ENCODE results near the gene RALGPS1. TPM values are rescaled to one million over a fixed set of nuclear protein-coding genes. Genes with fewer than 3 reads are reported as not detected.

Gene RALGPS1
- total and polyA plus RNA-seq, 2 donors (not counting 1 experiment from before 2014, with no cell fraction given) = 19.7 to 39.9 TPM

DNA sequence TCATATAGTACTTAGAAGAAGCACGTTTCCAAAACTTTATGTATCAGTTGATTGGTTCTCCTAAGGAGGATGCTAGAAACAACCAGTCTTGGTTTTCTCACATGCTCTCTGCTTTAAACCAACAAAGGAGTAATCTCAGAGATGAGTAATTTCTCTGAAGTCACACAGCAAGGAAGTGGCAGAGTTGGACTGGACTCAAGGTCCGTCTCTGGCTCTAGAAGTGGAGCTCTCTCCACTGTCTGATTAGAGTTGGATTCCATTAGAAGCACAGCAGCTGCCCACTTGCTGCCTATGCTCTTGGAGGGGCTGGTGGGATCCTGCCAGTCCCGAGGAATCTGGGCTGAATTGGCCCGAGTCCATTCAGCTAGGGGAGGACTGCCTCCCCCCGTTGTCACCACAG, 21.0 kb downstream of the RALGPS1 start:
- CTCF ChIA-PET = interaction anchor here (1.4 to 1.7 kb wide), 2 partner anchors 264 to 651 kb away, joined by 3 to 4 read pairs; no protein-coding TSS in a partner anchor
- no peaks in the 10 kb centered on the region for H3K9me3 Mint-ChIP-seq (ENCODE audit: insufficient read depth)
- H4K20me1 ChIP-seq (ENCODE audit: control insufficient read depth, insufficient read depth, low read length, poor library complexity, severe bottlenecking) = peaks cover 9% of the 10 kb centered on the region
- no peaks in the 10 kb centered on the region for H3K9me3 ChIP-seq (ENCODE audit: control extremely low read depth in 1 of 3, control insufficient read depth in 2 of 3, insufficient read depth in 1 of 3, low read length in 2 of 3)
- no peak overlapping the region for H3K4me3 Mint-ChIP-seq
- H3K4me1 ChIP-seq (ENCODE audit: control insufficient read depth in 2 of 2, insufficient read depth in 2 of 2, low read length in 2 of 2) = no peaks in the 10 kb centered on the region
- peaks cover 0 to 3% of the 10 kb centered on the region in 2 experiments for H3K36me3 ChIP-seq (replicated peaks in 1 of 2; ENCODE audit: control extremely low read depth in 1 of 2, control insufficient read depth in 1 of 2, extremely low read depth in 1 of 2, insufficient read depth in 2 of 2, low read length in 1 of 2)
- no peak overlapping the region for H3K4me2 ChIP-seq (replicated peaks; ENCODE audit: low read depth, low read length, poor library complexity, severe bottlenecking)
- peaks cover 5% of the 10 kb centered on the region for H3K79me2 ChIP-seq (ENCODE audit: control insufficient read depth, insufficient read depth, low read length)
- WGBS (ENCODE audit: insufficient coverage) = 92% methylated on average over 4 of the region's 5 CpGs
- H3K27ac Mint-ChIP-seq = no peak overlapping the region
- H2AFZ ChIP-seq (ENCODE audit: insufficient read depth, low read depth, low read length, poor library complexity, severe bottlenecking) = no peak overlapping the region
- no peak for DNase-seq
- no peak overlapping the region for H3K27ac ChIP-seq (ENCODE audit: low read length in 2 of 2)
- intact Hi-C loops (cut with micrococcal nuclease) = no loop called here
- H3K27me3 Mint-ChIP-seq = no peaks in the 10 kb centered on the region
- H3K4me1 Mint-ChIP-seq = peaks cover 2% of the 10 kb centered on the region
- POLR2A ChIA-PET = no interaction called here
- TF ChIP-seq, protein P1, sequence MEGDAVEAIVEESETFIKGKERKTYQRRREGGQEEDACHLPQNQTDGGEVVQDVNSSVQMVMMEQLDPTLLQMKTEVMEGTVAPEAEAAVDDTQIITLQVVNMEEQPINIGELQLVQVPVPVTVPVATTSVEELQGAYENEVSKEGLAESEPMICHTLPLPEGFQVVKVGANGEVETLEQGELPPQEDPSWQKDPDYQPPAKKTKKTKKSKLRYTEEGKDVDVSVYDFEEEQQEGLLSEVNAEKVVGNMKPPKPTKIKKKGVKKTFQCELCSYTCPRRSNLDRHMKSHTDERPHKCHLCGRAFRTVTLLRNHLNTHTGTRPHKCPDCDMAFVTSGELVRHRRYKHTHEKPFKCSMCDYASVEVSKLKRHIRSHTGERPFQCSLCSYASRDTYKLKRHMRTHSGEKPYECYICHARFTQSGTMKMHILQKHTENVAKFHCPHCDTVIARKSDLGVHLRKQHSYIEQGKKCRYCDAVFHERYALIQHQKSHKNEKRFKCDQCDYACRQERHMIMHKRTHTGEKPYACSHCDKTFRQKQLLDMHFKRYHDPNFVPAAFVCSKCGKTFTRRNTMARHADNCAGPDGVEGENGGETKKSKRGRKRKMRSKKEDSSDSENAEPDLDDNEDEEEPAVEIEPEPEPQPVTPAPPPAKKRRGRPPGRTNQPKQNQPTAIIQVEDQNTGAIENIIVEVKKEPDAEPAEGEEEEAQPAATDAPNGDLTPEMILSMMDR (IDR thresholded peaks at IDR 0.05) = no peak
- TF ChIP-seq EZH2 (IDR thresholded peaks at IDR 0.05; ENCODE audit: borderline replicate concordance, insufficient read depth, low read depth, low read length, poor library complexity, severe bottlenecking) = no peak
- no peaks in the 10 kb centered on the region for H3K27me3 ChIP-seq (replicated peaks in 1 of 4; ENCODE audit: control extremely low read depth in 1 of 4, control insufficient read depth in 3 of 4, insufficient read depth in 4 of 4, low read length in 3 of 4)
- no peak overlapping the region for H3K9ac ChIP-seq (ENCODE audit: low read length)
- no peak overlapping the region for H3K4me3 ChIP-seq (ENCODE audit: control extremely low read depth in 1 of 5, extremely low read depth in 1 of 5, insufficient read depth in 1 of 5, low read depth in 2 of 5, low read length in 4 of 5)
- no peak for ATAC-seq (ENCODE audit: low read depth)

DNA sequence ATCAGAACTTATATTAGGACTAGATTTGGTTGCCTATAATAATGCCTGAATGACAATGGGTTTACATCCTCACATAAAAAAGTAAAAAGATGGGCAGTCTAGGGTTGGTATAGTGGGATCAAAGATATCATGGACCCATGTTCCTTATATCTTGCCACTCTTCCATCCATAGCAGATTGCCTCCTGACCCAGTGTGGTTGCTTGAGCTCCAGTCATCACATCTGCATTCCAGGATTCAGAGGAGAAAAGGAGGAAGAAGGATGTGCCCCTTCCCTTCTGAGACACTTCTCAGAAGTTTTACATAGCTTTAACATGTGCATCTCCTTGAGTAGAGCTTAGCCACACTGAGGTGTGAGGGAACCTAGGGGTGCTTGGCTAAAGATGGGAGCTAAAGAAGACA, 22.9 kb downstream of the RALGPS1 start:
- H3K27ac Mint-ChIP-seq = no peak overlapping the region
- ChIA-PET POLR2A (no interaction called here), CTCF (interaction anchor here (0.7 to 8.2 kb wide), 4 partner anchors 10 to 649 kb away, joined by 4 to 217 read pairs (median 4); no protein-coding TSS in a partner anchor)
- DNase-seq (no peak), ATAC-seq (ENCODE audit: low read depth) (no peak)
- Histone ChIP-seq H3K9me3 (ENCODE audit: control extremely low read depth in 1 of 3, control insufficient read depth in 2 of 3, insufficient read depth in 1 of 3, low read length in 2 of 3) (no peaks in the 10 kb centered on the region), H3K79me2 (ENCODE audit: control insufficient read depth, insufficient read depth, low read length) (peaks cover 2% of the 10 kb centered on the region), H3K4me2 (replicated peaks; ENCODE audit: low read depth, low read length, poor library complexity, severe bottlenecking) (no peak overlapping the region), H3K27ac (ENCODE audit: low read length in 2 of 2) (no peak overlapping the region), H3K27me3 (replicated peaks in 1 of 4; ENCODE audit: control extremely low read depth in 1 of 4, control insufficient read depth in 3 of 4, insufficient read depth in 4 of 4, low read length in 3 of 4) (no peaks in the 10 kb centered on the region), H3K4me3 (ENCODE audit: control extremely low read depth in 1 of 5, extremely low read depth in 1 of 5, insufficient read depth in 1 of 5, low read depth in 2 of 5, low read length in 4 of 5) (no peak overlapping the region), H3K9ac (ENCODE audit: low read length) (no peak overlapping the region), H3K36me3 (replicated peaks in 1 of 2; ENCODE audit: control extremely low read depth in 1 of 2, control insufficient read depth in 1 of 2, extremely low read depth in 1 of 2, insufficient read depth in 2 of 2, low read length in 1 of 2) (no peaks in the 10 kb centered on the region), H3K4me1 (ENCODE audit: control insufficient read depth in 2 of 2, insufficient read depth in 2 of 2, low read length in 2 of 2) (no peaks in the 10 kb centered on the region), H2AFZ (ENCODE audit: insufficient read depth, low read depth, low read length, poor library complexity, severe bottlenecking) (no peak overlapping the region), H4K20me1 (ENCODE audit: control insufficient read depth, insufficient read depth, low read length, poor library complexity, severe bottlenecking) (peaks cover 13% of the 10 kb centered on the region)
- H3K27me3 Mint-ChIP-seq = no peaks in the 10 kb centered on the region
- no peak for TF ChIP-seq EZH2 (IDR thresholded peaks at IDR 0.05; ENCODE audit: borderline replicate concordance, insufficient read depth, low read depth, low read length, poor library complexity, severe bottlenecking)
- TF ChIP-seq, protein P1 (IDR thresholded peaks at IDR 0.05) = no peak
- intact Hi-C loops (cut with micrococcal nuclease) = no loop called here
- H3K4me1 Mint-ChIP-seq = peaks cover 5% of the 10 kb centered on the region
- no peaks in the 10 kb centered on the region for H3K9me3 Mint-ChIP-seq (ENCODE audit: insufficient read depth)
- H3K4me3 Mint-ChIP-seq = no peak overlapping the region

All from B cell (primary cell).